Endometrium (tissue), 2 donors: Measurements from ENCODE around the gene SORCS2.

Source experiments
- FAIRE-seq: peaks from 2 replicates; lab custom pipeline; 2012; peaks lifted over from hg19 to GRCh38; lab: Jason Lieb, UNC
- donor health status: control.
- donor health status: control.

Gene SORCS2

DNA sequence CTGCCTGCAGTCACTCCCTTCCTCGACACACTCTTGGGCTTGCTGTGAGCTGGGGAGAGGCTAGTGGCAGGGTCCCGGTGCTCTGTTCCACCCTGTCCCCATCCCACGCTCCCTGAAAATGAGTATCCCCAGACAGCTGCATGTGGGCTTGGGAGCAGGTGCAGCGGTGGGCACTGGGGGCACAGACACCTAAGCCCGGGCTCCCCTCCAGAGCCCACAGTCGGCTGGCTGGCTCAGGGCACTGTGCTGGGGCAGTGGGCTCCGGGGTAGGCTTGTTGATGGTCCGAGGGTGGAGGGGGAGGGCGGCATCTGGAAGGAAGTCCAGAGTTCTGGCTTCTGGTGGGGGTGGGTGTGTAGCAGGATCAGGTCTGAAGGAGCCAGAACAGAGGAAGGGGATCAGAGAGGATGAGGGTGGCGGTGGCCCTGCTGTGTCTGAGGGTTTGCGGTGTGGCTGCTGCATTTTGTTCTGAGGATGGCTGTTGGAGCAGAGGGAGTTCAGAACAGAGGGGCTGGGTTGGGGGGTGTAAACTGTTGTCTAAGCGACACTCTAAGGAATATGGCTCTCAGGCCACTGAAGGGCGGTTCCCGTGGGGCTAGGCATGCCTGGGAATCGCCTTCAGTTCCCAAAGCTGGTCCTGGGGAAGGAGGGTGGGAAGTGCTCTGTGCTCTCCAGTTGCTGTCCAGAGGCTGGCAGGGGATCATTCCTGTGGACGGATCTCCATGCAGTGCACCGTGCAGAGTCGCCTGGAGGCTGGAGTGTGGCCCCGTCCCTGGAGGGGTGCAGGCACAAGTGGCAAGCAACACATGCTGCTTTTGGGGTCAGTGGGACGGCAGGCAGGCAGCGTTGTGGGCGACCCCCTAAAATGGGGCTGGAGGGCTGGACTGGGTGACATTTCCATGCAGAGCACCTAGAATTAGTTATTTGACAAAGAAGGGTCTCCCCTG lies 114.0 kb downstream of the SORCS2 start:
- no peak for FAIRE-seq

DNA sequence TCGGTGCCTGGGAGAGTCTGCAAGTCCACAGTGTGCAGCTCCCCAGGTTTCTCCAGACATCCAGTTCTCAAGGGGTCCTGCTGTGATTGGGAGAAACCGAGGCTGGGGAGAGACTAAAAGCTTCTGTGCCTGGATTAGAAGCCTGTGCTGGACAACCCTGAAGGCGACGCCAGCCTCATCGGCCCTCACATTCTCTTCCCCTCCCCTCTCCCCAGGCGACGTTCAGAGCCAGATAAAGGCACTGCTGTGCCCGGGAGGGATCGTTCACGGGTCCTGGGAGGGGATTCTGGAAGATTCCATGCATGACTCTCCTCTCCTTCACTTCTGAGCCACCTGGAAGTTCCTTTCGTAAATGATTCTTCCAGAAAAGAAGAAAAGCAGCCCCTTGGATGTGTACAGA lies 114.6 kb downstream of the SORCS2 start:
- no peak for FAIRE-seq

DNA sequence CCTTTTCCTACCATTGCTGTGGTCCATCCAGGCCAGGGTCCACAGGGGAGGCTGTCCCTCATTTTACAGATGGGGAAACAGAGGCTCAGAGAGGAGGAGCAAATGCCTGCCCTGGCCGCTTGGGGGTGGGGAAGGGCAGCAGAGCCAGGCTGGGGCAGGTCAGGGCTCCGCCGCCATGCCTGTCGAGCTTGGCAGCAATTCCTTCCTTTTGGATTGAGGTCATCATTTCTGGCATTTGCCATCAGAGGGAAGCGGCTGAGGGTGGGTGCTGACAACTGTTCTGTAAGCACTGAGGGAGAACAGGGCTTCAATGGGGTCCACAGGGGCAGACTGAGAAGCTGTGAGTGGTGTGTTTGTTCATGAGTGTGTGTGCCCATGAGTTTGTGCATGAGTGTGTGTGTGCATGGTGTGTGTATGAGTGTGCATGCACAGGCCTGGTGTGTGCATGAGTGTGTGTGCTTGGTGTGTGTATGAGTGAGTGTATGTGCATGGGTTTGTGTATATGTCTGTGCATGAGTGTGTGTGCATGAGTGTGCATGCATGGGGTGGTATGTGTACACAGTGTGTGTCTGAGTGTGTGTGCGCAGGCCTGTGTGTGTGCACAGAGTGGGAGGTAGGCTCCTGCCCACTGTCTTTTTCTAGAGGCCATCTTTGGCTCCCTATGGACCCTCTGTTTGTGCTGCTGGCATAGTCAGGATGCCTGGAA lies 115.2 kb downstream of the SORCS2 start:
- FAIRE-seq = no peak

DNA sequence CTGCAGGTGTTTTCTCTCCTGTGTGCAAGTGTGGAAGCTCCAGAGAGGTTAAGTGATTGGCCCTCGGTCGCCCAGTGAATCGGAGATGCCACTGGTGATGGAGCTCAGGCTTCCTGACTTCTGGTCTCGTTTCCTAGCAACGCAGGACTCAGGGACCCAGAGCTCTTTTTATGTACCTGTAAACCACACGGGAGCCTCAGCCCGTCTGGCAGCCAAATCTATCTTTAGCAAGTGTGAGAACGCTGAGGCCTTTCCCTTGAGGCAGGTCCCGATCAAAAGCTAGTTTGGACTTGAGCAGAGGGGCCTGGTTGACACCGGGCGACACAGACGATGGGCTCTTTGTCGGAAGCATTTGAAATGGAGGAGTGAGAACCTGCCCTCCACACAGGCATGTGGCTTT lies 116.8 kb downstream of the SORCS2 start:
- no peak for FAIRE-seq

DNA sequence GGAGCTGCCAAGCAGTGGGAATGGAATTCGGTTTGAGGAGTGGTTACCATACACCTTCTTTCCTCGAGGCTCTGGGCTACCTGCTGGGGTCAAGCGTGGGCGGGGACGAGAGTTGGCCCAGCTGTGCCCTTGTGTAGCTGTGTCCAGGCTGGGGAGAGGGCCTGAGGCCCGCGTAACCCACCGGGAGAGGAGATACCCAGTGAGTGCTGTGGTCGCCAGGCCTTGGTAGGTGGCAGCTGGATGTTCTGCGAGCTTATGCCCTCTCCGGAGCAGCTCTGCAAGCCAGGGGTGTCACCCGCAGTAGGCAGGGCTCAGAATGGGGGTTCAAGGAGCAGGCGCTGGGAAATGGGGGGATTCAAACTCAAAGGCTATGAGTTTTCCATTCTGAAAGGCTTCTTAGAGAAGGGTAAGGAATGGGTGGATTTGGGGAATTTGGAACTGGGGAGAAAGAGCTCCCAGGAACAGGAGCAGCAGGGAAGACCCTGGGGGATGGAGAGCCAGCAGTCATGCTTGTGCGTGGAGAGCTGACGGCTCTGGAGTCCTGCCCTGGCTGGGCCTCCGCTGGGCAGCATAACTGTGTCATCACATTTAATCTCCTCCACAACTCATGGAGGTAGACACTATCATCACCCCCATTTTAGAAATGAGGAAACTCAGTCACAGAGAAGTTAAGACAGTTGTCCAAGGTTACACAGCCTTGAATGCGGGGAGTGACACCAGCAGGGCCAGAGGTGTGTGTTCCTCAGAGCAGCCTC lies 117.5 kb downstream of the SORCS2 start:
- no peak for FAIRE-seq

DNA sequence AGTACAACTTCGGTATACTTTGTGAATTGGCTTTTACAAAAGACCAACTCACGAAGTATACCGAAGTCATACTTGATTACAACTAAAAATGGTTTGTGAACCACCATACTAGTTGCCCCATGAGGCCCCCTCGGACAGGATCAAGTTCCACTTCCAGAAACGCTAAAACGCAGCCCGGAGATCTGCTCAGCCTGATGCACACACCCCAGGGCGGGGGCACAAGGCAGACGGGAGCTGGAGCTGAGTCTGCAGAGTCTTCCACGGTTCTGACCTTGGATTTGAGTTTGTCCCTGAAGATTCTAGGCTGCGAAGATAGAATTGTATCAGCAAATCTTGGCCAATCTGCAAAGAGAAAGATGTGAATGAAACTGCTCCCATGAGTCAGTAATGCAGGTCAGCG lies 118.1 kb downstream of the SORCS2 start:
- FAIRE-seq = no peak

DNA sequence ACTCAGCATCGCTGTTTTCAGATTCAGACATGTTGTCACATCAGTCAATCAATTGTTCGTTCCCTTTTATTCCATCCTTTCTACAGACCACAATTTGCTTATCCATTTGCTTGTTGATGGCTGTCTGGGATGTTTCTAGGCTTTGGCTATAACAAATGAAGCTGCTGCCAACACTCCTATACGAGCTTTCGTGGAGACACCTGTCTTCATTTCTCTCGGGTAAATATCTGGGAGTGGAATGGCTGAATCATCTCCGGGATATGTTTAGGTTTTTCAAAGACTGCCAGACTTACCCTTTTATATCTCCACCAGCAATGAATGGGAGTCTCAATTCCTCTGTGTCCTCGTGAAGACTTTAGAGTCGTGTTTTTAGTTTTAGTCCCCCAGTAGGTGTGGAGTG lies 118.9 kb downstream of the SORCS2 start:
- FAIRE-seq = no peak

DNA sequence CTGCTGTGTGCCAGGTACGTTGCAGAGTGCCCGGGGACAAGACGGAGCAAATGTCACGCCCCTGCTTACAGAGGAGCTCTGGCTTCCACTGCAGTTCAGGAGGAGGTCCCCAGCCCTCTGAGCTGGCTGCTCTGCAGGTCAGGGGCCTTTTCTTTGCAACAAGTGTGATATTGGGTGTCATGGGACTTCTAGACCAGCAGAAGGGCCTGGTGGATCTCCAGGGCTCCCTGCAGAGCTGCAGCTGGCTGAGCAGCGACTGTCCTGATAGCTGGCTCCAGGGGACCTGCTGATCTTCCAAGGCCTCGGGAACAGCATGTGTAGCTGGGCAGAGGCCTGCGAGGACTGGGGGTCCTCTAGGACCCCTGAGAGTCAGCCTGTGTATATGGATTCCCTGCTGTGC lies 120.4 kb downstream of the SORCS2 start:
- FAIRE-seq = no peak

DNA sequence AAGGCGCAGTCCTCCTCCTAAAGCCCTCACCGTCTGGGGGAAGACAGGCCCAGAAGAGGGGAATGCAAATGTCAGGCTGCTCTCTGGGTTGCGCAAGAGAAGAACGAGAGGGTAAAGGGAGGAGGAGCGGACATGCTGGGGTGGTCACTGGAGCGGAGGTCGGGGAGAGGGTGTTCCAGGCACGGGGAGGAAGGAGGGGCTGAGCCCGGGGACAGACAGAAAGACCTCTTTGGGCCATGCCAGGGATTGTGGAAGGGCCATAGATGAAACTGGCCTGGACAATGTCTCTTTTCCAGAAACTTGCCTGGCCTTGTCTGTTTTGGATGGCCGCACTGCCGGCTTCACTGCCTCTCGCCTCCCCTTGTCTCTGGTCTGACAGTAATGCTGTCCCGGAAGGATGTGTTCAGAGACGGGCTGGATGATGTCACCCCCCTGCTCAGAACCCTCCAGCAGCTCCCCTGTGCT lies 121.0 kb downstream of the SORCS2 start:
- FAIRE-seq = no peak

DNA sequence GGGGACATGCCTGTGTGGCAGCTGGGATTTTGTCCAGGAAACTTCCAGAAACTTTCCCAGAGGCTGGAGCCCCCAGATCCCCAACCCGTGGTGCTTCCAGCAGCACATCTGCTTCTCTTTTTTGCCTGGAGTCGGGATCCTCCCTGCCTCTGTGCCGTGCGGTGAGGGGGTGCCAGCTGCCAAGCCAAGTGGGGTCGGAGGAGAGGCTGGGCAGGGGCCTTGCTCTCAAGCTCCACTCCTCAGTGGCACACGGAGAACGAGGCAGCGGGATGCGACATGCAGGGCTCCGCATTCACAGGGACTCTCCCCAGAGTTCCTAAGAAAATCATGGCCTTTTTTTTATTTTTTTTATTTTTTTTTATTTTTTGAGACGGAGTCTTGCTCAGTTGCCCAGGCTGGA lies 121.7 kb downstream of the SORCS2 start:
- no peak for FAIRE-seq

DNA sequence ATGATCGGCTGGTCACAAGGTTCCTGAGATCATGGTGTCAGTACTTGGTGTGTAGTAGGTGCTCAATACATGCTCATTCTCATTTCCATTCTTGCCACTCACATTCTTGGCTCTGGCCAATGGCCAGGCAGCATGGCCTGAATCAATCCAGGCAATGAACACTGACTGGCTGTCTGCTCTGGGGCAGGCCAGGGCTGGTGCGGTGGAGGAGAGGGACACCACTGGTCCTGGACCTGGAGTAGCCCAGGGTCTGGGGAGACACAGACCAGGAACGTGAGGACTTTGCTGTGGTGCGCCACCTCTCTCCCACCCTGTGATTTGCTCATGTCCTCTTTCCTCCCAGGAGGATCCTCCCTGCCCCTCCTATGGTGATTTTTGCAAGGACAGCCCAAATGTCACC lies 122.9 kb downstream of the SORCS2 start:
- FAIRE-seq = no peak

DNA sequence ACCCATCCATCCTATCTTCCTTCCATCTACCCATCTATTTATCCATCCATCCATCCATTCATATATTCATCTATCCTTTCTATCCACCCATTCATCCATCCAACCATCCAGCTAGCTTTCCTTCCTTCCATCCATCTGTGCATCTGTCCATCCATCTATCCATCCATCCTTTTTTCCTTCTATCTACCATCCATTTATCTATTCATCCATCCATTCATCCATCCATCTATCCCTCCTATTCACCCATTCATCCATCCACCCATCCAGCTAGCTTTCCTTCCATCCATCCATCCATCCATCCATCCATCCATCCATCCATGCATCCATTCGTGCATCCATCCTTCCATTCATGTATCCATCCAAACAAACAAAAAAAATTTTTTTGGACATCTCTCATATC lies 123.6 kb downstream of the SORCS2 start:
- no peak for FAIRE-seq

DNA sequence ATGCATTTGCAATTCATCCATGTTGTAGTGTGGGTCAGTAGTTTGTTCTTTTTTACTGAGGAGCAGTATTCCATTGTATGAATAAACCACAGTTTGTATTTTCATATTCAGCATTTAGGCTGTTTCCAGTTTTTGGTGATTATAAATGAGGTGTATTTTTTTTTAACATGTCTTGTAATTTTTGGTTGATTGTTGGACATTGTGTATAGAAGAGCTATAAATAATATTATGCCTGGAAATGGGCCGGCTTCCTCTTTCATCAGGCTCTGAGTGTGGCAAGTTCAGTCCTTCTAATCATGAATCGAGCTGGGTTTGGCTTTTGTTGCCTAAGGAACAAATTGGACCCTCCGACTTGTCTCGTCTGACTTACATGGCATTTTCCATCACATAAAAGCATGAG lies 126.7 kb downstream of the SORCS2 start:
- no peak for FAIRE-seq

DNA sequence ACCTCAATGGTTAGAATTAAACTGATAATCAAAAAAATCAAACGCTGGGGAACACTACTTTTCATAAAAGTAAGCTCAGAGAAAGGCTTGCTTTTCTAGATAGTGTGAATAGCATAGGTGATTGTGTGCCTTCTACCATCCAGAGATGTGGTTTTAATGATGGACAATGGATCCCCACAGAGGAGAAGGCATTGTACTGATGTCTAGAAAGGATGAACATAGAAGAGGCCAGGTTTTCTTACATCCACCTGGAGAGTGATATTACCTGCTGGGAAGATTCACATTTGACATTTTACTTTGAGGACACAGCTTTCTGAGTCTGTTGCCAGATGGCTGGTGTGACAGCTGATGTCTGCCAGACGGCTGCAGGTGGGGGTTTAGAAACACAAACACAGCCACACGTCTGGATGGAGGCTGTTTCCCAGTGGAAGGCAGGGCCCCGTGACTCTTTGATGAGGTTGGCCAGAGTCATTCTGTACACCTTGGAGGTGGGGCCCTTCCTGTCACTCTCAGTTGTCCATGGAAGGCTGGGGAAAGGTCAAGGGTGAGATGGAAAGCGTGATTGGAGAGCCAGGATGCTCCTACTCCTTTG lies 128.0 kb downstream of the SORCS2 start:
- no peak for FAIRE-seq

DNA sequence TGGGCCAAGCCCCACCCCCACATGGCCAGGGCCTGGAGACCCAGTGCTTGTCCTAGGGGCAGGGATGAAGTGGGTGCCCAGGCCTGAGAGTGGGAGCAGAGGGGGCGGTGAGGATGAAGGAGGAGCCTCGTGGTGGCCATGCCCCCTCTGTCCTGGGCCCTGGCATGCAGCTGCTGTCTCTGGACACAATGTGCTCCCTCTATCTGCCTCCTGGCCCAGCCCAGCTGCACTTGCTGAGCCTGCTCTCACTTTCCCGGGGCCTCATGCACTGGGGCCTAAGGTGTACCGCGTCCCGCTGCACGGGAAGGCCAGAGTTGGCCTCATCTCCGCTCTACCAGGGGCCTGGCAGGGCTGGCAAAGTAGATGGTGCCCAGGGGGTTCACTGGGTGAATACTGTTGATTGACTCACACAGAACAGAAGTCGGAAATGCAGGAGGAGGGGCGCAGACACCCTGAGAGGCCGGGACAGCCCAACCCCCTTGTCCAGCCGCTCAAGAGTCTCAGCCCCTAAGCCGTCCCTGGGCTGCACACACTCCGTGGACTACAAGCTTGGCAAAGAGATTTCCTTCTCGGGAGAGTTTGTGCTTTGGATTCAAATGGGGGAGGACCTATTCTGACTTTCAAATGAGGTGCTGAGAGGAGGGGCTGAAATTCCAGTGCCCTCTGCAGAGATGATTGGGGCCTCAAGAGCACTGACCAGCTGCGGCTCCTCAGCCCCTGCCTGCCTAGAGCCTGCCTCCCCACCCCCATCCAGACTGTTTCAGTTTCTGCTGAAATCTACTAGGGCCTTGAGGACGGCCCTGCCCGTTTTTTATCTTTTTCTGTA lies 130.0 kb downstream of the SORCS2 start:
- no peak for FAIRE-seq

DNA sequence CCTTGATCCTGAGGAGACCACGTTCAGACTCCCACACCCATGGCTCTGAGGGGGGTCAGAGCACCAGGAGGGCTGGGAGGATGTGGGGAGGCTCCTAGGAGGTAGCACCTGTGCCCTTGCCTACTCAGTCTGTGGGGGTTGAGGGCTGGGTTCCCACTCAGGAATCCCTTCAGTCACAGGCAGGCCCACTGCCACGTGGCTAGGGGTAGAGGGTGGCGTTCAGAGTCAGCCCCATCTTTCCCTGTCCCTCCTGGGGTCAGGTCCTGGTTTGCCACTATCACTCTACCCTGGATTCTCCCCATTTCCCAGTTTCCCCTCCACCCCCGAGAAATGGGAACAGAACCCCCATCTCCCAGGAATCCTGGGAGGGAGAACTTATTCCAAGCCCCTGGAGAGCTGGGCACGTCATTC lies 131.1 kb downstream of the SORCS2 start:
- FAIRE-seq = no peak

DNA sequence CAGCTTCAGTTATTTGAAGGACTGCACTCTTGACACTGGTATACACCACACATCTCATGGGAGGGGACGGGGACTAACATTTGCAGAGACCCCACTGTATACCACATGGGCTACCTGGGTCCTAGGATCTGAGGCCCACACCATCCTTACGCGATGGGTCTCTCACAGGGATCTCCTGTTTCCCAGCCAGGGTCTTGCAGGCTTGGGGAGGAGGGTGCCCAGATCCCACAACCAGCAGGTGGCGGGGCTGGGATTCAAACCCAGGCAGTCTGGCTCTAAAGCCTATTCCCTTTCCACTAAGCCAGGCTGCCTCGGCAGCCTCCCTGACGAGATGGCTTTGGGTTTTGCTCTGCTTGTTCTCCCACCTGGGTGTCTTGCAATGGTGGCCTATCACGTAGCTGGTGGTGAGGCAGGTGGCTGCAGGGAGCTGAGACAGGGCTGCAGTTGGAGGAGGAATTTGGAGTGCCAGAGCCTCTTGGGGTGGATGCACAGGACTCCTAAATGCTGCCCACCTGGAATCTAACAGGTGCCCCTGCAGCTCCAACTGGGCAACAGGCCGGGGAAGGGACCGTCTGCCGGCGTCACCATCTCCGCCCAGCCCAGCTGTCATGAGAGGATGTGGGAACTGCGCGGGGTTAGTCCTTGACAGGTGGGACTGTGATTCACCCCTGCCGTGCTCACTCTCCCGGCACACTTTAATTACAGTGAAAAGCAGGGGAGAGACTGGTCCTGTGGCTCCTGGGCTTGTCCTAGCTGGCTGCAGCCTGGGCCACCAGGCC lies 131.7 kb downstream of the SORCS2 start:
- no peak for FAIRE-seq

DNA sequence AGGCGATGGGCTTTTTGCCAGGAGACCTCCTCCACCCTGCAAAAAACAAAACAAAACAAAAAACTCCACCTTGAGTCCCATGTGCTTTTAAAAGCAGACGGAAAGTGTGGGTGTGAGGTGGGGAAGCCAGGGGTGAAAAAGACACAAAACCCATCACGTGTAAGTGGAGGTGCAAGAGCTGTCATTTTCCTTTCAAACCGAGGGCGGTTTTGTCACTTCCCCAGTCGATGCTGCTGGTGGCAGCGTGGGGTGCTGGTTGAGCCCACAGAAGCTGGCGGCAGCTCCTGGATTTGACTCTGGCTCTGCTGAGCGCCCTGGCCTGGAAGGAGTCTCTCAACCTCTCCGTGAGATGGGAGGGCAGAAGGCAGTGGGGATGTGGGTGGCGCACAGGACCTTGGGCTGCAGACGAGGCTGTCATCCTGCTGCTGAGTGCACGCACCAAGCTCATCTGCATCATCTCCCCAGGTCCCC lies 132.3 kb downstream of the SORCS2 start:
- FAIRE-seq = no peak

DNA sequence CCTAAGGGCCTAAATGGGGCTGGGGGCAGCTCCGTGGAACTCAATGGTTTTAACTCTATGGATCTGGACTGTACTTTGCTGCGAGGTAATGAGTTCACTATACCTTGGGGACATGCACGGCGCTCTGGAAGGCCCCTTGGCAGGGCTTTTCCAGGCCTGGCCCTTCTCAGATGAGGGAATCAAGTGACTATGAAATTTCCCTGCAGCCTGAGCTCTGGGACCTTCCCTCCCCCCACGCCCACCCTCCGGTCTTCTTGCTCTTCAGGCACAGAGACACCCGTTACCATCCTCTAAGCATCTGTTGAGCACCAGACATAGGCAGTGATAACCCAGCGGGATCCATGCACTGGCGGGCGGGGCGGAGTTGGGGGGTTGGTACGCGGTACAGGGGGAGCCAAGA lies 133.2 kb downstream of the SORCS2 start:
- FAIRE-seq = no peak

DNA sequence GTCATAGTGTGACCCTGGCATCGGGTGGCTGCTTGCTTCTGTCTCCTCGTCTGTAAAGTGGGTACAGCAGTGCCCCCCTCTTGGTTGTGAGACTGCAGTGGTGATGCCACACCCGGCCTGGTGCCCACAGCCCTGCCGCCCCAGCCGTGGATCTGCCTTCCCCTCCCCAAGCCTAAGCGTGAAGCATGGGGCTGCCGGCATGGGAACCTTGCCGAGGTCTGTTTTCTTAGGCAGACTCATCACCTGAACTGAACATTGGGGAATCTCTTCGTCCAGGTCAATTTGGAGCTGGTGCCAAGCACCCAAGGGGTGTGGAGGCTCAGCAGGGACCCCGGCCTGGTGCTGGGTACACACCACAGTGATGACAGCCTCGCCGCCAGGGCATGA lies 134.0 kb downstream of the SORCS2 start:
- no peak for FAIRE-seq
